ENCODE measurements around the gene ADGRB3. TPM values are rescaled to one million over a fixed set of nuclear protein-coding genes. Genes with fewer than 3 reads are reported as not detected.
"Not testable (repeated sequence)": the region's sequence is repeated elsewhere in the genome, so short reads cannot be mapped to it uniquely, and the experiment has no call there.

ADGRB3 gene
- total RNA-seq, 2 donors from 2014 or later, result not detected

DNA sequence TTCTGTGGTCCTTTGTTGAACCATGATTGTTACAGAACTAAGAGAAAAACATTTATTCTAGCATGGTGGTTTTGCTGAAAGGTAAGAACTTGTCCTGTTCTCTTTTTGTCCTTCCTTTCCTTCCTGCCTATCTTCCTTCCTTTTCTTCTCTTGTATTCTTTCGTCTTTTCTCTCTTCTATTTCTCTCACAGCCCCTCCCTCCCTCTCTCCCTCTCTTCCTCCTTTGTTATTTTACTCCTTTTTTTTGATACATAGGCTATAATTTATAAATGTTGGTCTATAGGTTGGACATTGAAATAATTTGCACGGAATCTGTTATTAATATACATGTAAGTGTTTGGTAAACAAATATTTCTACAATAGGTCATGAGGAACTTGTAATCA lies 18.6 kb downstream of the ADGRB3 start:
- Mint-ChIP-seq H3K27ac (no peak overlapping the region), H3K9me3 (peaks cover 9% of the 10 kb centered on the region), H3K27me3 (no peaks in the 10 kb centered on the region), H3K4me1 (ENCODE audit: low read depth in 2 of 2) (no peaks in the 10 kb centered on the region), H3K4me3 (no peak overlapping the region), H3K36me3 (no peaks in the 10 kb centered on the region)
- DNase-seq (ENCODE audit: low spot score), result no peak
- no peak for ATAC-seq

DNA sequence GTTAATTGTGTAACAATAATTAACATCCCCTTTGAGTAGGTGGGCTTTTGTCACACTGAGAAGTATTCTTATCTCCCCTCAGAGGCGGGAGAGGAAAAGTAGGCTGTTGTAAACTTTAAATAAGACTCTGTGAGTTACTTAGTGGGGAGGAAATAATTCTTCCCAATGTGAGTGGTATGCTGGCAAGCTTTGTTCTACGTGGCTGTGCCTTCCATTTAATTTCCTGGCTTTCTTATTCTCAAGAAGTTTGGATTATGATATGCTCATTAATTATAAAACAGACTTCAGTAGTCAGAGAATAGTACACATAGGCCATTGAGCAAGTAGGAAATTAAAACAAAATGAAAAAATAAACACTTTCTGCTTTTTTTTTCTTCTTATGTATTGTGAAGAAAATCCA lies 19.1 kb downstream of the ADGRB3 start:
- no peak overlapping the region for H3K27ac Mint-ChIP-seq
- H3K4me3 Mint-ChIP-seq, result no peak overlapping the region
- H3K27me3 Mint-ChIP-seq, result no peaks in the 10 kb centered on the region
- no peak for DNase-seq (ENCODE audit: low spot score)
- no peak for ATAC-seq
- H3K36me3 Mint-ChIP-seq, result no peaks in the 10 kb centered on the region
- H3K9me3 Mint-ChIP-seq, result peaks cover 9% of the 10 kb centered on the region
- H3K4me1 Mint-ChIP-seq (ENCODE audit: low read depth in 2 of 2), result no peaks in the 10 kb centered on the region

DNA sequence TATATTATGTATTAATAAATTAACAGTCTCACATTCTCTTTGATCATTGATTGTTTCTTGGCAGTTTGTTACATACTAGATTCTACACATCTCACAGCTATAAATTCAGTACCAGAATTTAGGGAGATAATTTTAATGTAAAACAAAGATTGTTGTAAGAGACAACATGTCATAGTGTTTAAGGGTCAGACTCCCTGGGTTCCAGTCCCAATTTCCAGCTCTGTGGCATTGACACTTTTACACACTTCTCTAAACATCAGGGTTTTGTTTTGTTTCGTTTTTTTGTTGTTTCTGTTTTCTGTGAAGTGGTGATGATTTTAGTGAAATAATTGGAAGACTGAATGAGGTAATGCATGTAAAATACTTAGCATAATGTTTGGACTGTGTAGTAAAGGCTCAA lies 19.9 kb downstream of the ADGRB3 start:
- no peak for ATAC-seq

DNA sequence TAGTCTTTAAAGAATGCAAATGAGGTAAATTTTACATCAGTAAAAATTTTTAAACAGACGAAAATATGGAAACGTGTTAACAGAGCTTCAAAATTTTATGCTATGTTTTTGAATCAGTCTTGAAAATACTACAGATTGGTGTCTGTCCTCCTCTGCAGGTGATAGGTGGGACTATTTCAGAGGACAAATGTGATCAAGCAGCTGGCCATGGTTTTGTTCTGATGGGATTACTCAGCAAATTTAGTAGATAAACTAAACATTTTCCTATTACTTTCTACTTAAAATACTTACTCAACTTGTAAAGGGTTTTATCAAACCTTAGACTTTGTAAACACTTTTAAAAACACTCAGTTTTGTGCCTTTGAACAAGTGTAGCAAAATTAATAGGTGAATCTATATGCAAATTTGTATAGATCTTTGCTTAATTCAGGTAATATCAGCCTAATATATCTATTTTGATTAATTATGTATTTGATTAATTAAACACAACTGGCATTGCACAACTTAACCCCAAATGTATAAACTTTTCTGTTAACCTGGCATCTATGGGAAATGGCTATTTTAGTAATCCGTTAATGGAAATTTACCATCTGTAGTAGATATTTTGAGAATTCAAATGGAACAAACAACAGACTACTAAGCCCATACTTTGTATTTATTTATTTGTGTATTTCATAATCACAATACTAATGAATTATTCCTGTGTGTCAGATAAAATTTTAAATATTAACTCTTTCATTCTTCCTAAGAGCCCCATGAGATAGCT lies 22.5 kb downstream of the ADGRB3 start:
- DNase-seq (ENCODE audit: low spot score) (no peak), ATAC-seq (no peak)
- H3K36me3 Mint-ChIP-seq, result no peaks in the 10 kb centered on the region
- H3K4me1 Mint-ChIP-seq (ENCODE audit: low read depth in 2 of 2), result no peaks in the 10 kb centered on the region
- no peak overlapping the region for H3K4me3 Mint-ChIP-seq
- H3K9me3 Mint-ChIP-seq, result peaks cover 6% of the 10 kb centered on the region
- H3K27me3 Mint-ChIP-seq, result no peaks in the 10 kb centered on the region
- no peak overlapping the region for H3K27ac Mint-ChIP-seq

More for the DNA sequence above, 19.9 kb downstream of the ADGRB3 start:
- DNase-seq (ENCODE audit: low spot score), result no peak
- Mint-ChIP-seq H3K27ac (no peak overlapping the region), H3K4me3 (no peak overlapping the region), H3K4me1 (ENCODE audit: low read depth in 2 of 2) (no peaks in the 10 kb centered on the region), H3K36me3 (no peaks in the 10 kb centered on the region), H3K9me3 (peaks cover 9% of the 10 kb centered on the region), H3K27me3 (no peaks in the 10 kb centered on the region)

DNA sequence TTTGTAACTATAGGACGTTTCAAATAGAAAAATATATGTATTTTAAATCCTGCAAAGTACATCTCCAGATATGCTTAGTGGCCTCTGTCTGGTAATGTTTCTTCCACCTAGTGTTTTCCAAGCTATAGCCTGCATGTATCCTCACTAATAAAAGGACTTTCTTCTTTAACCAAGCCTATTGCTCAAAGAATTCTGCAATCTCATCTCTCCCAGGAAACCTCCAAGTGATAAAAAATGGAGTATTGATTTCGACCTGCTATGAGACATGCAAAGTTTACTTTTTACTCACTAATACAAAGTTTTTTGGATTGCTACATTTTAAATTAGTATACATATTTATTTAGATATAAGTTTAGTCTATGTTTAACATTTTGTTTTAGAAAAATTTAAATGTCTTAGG lies 23.3 kb downstream of the ADGRB3 start:
- no peaks in the 10 kb centered on the region for H3K36me3 Mint-ChIP-seq
- ATAC-seq (no peak), DNase-seq (ENCODE audit: low spot score) (no peak)
- H3K27ac Mint-ChIP-seq, result no peak overlapping the region
- no peaks in the 10 kb centered on the region for H3K4me1 Mint-ChIP-seq (ENCODE audit: low read depth in 2 of 2)
- H3K9me3 Mint-ChIP-seq, result no peaks in the 10 kb centered on the region
- no peaks in the 10 kb centered on the region for H3K27me3 Mint-ChIP-seq
- H3K4me3 Mint-ChIP-seq, result no peak overlapping the region

DNA sequence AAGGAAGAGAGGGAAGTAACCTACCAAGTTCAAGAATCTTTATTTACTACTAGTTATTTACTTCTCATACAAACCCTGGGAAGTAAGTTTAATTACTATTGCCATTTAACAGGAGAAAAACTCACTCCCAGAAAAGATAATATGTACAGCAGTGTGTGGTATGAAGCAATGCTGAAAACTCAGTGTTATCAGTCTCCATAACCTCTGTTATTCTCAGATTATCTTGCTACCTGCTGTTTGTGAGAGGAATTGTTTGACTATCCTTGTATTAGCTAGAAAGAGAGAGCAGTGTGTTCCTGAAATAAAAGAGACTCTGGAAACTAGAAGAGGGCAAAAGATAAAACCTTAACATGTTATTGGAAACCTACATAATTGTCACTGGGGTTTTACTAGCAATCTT lies 38.2 kb downstream of the ADGRB3 start:
- no peaks in the 10 kb centered on the region for H3K27me3 Mint-ChIP-seq
- H3K4me3 Mint-ChIP-seq, result no peak overlapping the region
- no peak for ATAC-seq
- H3K9me3 Mint-ChIP-seq, result peaks cover 19% of the 10 kb centered on the region
- DNase-seq (ENCODE audit: low spot score), result no peak
- no peaks in the 10 kb centered on the region for H3K4me1 Mint-ChIP-seq (ENCODE audit: low read depth in 2 of 2)
- H3K27ac Mint-ChIP-seq, result no peak overlapping the region
- peaks cover 8% of the 10 kb centered on the region for H3K36me3 Mint-ChIP-seq

DNA sequence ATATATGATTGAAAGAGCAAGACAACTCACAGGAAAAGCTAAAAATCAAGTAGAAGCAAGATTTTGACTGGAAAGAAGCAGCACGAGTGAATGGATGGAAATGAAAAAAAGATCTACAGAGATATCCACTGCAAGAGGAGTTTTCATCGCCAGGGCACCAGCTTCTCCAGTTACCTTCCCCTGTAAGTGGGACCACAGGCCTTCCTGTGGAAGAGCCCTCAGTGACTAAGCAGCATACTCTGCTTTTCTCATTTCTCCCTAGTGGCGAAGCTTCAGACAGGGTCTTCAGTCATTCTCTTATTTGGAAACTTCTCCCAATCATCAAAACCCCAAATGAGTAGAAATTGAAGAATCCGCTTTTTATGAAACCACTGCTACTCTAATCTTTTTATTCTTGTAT lies 40.5 kb downstream of the ADGRB3 start:
- no peak for ATAC-seq

DNA sequence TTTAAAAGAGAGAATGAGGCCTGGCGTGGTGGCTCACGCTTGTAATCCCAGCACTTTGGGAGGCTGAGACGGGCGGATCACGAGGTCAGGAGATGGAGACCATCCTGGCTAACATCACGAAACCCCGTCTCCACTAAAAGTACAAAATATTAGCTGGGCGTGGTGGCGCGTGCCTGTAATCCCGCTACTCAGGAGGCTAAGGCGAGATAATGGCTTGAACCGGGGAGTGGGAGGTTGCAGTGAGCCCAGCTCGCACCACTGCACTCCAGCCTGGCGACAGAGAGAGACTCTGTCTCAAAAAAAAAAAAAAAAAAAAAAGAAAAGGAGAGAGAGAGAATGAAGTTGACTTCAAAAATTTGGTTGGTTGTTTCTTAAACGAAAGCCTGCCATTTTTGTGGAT lies 41.0 kb downstream of the ADGRB3 start:
- H3K4me3 Mint-ChIP-seq; ATAC-seq; H3K4me1 Mint-ChIP-seq (ENCODE audit: low read depth in 2 of 2); H3K27ac Mint-ChIP-seq; DNase-seq (ENCODE audit: low spot score); H3K27me3 Mint-ChIP-seq: not testable (repeated sequence)
- Mint-ChIP-seq H3K36me3 (peaks cover 13% of the 10 kb centered on the region), H3K9me3 (peaks cover 21% of the 10 kb centered on the region)

More for the DNA sequence above, 40.5 kb downstream of the ADGRB3 start:
- no peak overlapping the region for H3K4me3 Mint-ChIP-seq
- no peak overlapping the region for H3K27ac Mint-ChIP-seq
- peaks cover 13% of the 10 kb centered on the region for H3K36me3 Mint-ChIP-seq
- peaks cover 21% of the 10 kb centered on the region for H3K9me3 Mint-ChIP-seq
- DNase-seq (ENCODE audit: low spot score), result no peak
- H3K4me1 Mint-ChIP-seq (ENCODE audit: low read depth in 2 of 2), result no peaks in the 10 kb centered on the region
- H3K27me3 Mint-ChIP-seq, result no peaks in the 10 kb centered on the region

DNA sequence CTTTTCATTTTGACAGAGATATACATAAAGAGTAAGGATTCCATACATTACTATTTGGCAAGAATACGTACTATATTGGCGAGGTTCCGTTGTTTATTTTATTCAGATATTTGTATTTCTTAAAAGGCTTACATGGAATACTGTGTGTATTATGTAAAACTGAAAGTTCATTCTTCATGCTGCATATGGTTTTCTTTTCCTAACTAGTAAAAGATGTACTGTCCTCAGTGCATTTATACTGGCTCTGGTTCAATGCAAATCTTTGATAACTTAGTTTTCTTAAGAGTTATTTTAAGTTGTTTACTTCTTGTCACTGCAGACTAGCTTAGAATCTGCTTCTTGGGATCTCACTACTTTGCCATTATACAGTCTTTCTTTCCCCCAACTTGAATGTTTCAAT lies 42.0 kb downstream of the ADGRB3 start:
- no peak for DNase-seq (ENCODE audit: low spot score)
- ATAC-seq, result no peak
- peaks cover 13% of the 10 kb centered on the region for H3K36me3 Mint-ChIP-seq
- no peaks in the 10 kb centered on the region for H3K27me3 Mint-ChIP-seq
- H3K9me3 Mint-ChIP-seq, result peaks cover 15% of the 10 kb centered on the region
- no peak overlapping the region for H3K4me3 Mint-ChIP-seq
- no peak overlapping the region for H3K27ac Mint-ChIP-seq
- no peaks in the 10 kb centered on the region for H3K4me1 Mint-ChIP-seq (ENCODE audit: low read depth in 2 of 2)

DNA sequence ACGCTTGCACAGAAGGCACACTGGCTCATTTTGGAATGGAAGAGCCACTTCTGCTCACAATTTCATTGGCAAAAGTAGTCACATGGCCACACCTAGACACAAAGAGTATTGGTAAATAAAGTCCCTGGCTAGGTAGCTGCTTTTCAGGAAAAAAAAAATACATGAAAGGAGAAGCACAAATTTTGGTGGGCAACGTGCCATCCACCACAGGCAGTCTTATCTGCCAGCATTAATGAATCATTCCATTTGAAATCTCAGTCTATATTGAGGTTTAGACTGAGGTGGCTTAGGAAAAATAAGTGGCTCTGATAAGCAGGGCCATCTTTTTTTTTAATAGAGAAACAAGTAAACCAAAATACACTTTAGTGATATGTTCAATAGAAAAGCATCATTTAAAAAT lies 44.3 kb downstream of the ADGRB3 start:
- Mint-ChIP-seq H3K36me3 (peaks cover 13% of the 10 kb centered on the region), H3K9me3 (peaks cover 16% of the 10 kb centered on the region), H3K4me3 (no peak overlapping the region), H3K27me3 (no peaks in the 10 kb centered on the region), H3K4me1 (ENCODE audit: low read depth in 2 of 2) (no peaks in the 10 kb centered on the region), H3K27ac (no peak overlapping the region)
- no peak for ATAC-seq
- no peak for DNase-seq (ENCODE audit: low spot score)

DNA sequence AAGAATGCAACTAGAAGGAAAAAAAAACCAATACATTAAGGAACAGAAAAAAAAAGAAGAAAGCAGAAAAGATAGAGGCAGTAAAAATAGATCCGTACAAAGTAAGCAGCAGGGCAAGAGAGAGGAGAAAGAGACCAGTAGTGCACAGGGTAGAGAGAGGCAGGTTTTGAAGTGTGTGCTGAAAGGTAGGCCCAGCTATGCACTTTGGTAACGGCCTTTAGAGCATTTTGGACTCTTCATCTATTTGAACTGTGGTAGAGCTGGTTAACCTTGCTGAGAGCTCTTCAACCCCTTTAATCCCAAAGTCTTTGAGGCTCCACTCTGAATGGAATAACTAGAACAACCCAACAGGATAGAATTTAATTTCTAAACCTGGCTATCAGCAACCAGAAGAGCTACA lies 45.2 kb downstream of the ADGRB3 start:
- Mint-ChIP-seq H3K4me3 (no peak overlapping the region), H3K4me1 (ENCODE audit: low read depth in 2 of 2) (no peaks in the 10 kb centered on the region), H3K9me3 (peaks cover 9% of the 10 kb centered on the region), H3K27ac (no peak overlapping the region), H3K36me3 (peaks cover 5% of the 10 kb centered on the region), H3K27me3 (no peaks in the 10 kb centered on the region)
- ATAC-seq (no peak), DNase-seq (ENCODE audit: low spot score) (no peak)

DNA sequence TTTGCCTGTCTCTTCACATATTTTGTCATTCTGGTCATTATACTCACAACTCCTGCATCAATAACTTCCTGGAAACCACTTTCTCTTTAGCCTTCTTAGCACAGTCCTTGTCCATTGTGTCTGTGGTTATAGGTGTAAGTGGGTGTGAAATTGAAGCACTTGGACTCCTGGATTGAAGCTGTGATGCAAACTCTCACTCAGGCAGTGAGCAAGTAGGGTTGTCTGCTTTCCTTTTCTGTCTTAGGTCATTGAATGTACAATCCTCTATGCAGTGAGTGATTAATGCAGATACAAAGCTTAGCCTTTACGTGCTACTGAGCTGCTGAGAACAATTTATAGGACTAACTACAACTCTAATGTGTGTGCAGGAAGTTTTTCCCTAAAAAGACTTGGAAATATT lies 54.8 kb downstream of the ADGRB3 start:
- peaks cover 8% of the 10 kb centered on the region for H3K9me3 Mint-ChIP-seq
- H3K27ac Mint-ChIP-seq, result no peak overlapping the region
- no peak overlapping the region for H3K4me3 Mint-ChIP-seq
- no peaks in the 10 kb centered on the region for H3K27me3 Mint-ChIP-seq
- no peaks in the 10 kb centered on the region for H3K36me3 Mint-ChIP-seq
- DNase-seq (ENCODE audit: low spot score) (no peak), ATAC-seq (no peak)
- no peaks in the 10 kb centered on the region for H3K4me1 Mint-ChIP-seq (ENCODE audit: low read depth in 2 of 2)

DNA sequence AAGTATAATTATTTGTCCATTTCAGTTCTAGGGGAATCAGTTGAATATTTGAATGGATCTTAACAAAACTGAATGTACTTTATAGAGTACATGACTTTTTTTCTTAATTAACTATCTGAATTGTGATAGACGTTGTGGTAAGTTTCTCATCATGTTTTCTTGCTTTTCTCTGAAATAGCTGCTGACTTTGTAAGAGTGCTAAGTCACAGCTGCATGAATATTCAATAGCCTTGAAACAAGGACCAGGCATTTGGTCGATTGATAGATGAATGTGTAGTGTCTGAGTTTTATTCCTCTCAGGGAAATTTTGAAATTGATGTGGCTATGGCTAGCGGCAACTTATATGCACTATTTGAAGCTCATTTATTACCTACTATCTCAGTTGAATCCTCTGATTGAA lies 56.0 kb downstream of the ADGRB3 start:
- no peak for DNase-seq (ENCODE audit: low spot score)
- H3K4me1 Mint-ChIP-seq (ENCODE audit: low read depth in 2 of 2), result no peaks in the 10 kb centered on the region
- H3K4me3 Mint-ChIP-seq, result no peak overlapping the region
- peaks cover 8% of the 10 kb centered on the region for H3K9me3 Mint-ChIP-seq
- no peaks in the 10 kb centered on the region for H3K27me3 Mint-ChIP-seq
- H3K36me3 Mint-ChIP-seq, result no peaks in the 10 kb centered on the region
- ATAC-seq, result no peak
- no peak overlapping the region for H3K27ac Mint-ChIP-seq

DNA sequence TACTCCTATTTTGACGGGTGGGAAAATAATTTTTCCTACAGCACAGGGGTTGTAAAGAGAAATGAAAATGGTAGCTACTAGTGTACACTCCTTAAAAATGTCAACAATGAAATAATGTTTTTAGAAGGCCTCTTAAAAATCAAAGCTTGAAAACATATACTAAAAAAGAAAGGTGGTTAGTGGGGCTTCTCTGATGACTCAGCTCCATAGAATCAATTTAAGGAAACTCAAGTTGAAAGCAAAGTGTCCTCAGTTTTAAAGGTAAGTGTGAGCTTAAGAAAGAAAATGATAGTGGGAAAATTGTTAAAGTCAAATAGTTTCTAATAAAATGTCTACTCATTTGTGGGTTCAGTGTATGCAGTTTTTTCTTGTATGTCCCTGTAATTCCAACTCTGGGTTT lies 58.2 kb downstream of the ADGRB3 start:
- Mint-ChIP-seq H3K27ac (no peak overlapping the region), H3K27me3 (no peaks in the 10 kb centered on the region), H3K9me3 (peaks cover 4% of the 10 kb centered on the region), H3K4me3 (no peak overlapping the region), H3K36me3 (no peaks in the 10 kb centered on the region), H3K4me1 (ENCODE audit: low read depth in 2 of 2) (no peaks in the 10 kb centered on the region)
- DNase-seq (ENCODE audit: low spot score) (no peak), ATAC-seq (no peak)

DNA sequence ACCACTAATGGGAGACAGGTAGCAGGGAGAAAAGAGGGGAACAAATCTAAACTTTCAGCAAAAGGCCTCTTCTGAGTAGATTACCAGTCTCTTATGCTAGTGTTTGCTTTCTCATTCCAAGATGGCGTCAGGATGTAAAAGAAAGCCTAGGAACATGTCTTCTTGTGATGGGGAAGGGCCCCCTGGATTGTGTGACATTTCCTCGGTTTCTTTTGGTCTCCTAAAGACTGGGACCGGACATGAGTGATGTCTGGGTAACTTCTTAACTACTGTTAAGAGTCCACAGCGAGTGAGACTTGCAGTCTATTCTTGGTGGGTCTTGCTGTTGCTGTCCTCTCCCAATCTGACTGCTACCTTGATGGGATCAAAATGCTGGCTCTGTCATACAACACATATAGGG lies 60.3 kb downstream of the ADGRB3 start:
- H3K36me3 Mint-ChIP-seq, result no peaks in the 10 kb centered on the region
- H3K9me3 Mint-ChIP-seq, result peaks cover 4% of the 10 kb centered on the region
- H3K27ac Mint-ChIP-seq, result no peak overlapping the region
- no peaks in the 10 kb centered on the region for H3K27me3 Mint-ChIP-seq
- DNase-seq (ENCODE audit: low spot score), result no peak
- H3K4me3 Mint-ChIP-seq, result no peak overlapping the region
- H3K4me1 Mint-ChIP-seq (ENCODE audit: low read depth in 2 of 2), result no peaks in the 10 kb centered on the region
- no peak for ATAC-seq

Measured in natural killer cell treated with Interleukin-12 subunit alpha and Interleukin-12 subunit beta and Interleukin-15 and Interleukin-18, amount 100 ng/mL, for 72 hours (primary cell).